GM21576 (cell line): ENCODE results near the gene NTPCR.
A peak's percentile ranks its signal among the peaks of the same experiment; 100 is the strongest.
"Not testable (repeated sequence)": the region's sequence is repeated elsewhere in the genome, so short reads cannot be mapped to it uniquely, and the experiment has no call there.

Experiments
- ATAC-seq: cut with Tn5 transposase; IDR thresholded peaks from one replicate; pipeline ENCODE4 v1.9.1; 2021; ENCODE audit warnings: mild to moderate bottlenecking, moderate library complexity; ENCODE audit not compliant: unreplicated experiment

The NTPCR gene, protein sequence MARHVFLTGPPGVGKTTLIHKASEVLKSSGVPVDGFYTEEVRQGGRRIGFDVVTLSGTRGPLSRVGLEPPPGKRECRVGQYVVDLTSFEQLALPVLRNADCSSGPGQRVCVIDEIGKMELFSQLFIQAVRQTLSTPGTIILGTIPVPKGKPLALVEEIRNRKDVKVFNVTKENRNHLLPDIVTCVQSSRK

GRCh38 chr1:232950197-232951176, at the start of gene NTPCR:
Gene NTPCR, plus strand, starts transcription at chr1:232950611. Its CDS starts 100 bp downstream, at chr1:232950711.
- peak; percentile 82 for ATAC-seq

GRCh38 chr1:232900818-232901217, 49.6 kb upstream of the NTPCR start:
- ATAC-seq: no peak

DNA sequence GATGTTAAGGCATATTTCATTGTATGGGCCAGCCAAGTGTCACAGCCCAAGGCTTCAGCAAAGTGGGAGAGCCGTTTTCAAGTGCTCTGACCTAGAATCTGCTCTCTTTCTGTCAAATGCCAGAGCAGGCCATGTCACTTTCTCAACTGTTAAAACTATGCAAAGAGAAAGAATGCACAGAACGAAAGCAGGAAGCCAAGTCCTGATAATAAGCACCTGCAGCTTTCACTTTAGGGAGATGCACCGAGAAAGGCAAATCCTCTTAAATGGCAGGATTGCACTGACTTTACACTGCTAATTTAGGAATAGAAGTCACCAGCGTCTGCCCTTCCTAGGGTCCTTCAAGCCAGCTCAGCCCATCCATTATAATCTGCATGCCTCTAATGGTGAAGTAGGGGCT, 49.2 kb upstream of the NTPCR start:
- no peak for ATAC-seq

DNA sequence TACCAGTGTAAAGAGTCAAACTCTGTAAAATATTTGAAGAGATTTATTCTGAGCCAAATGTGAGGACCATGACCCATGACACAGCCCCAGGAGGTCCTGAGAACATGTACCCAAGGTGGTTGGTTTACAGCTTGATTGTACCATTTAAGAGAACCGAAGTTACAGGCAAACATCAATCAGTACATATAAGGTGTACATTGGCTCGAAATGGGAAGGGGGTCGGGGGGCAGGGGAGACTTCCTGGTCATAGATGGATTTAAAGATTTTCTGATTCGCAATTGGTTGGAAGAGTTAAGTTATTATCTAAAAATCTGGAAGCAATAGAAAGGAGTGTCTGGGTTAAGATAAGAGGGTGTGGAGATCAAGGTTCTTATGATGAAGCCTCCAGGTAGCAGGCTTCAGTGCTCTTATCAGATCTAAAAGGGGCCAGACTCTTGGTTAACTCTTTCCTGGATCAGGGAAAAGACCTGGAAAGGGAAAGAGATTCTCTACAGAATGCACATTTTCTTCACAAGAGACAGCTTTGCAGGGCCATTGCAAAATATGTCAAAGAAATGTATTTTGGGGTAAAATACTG, 47.5 kb upstream of the NTPCR start:
- ATAC-seq: no peak

DNA sequence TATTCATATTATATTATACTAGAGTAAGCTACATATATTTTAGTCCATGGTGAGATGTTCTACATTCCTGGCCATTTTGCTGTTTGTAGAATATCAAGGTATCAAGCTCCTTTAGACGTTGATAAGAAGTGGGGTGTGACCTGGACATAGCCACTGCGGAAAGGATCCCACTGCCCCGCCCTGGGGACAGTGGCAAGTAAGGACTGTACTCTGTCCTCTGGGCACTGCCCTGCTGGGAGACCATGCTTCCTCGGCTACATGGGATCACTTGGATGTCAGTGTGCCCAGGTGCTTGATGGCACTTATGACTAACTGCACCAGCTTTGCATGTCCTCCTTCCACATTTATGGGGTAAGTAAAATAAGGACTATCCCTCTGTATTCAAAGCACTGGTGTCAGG, 46.3 kb upstream of the NTPCR start:
- peak; percentile 17 for ATAC-seq

DNA sequence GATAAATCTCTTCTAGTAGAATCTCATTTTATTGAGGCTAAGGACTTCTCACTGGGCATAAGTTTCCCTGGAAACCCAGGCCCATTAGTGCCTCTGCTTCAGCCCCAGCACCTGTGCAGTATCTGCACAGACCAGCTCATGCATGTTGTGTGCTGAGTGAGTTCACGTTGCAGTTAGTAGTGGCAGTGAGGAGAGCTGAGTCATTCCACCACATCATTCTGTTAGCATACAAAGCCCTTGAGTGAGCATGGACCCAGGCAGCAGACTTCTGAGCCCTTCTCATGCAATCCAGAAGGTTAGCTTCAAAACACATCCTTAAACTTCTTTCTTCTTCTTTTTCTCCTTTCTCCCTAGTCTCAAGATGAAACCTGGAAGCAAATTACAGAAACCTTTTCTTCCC, 45.8 kb upstream of the NTPCR start:
- ATAC-seq: peak; percentile 55

DNA sequence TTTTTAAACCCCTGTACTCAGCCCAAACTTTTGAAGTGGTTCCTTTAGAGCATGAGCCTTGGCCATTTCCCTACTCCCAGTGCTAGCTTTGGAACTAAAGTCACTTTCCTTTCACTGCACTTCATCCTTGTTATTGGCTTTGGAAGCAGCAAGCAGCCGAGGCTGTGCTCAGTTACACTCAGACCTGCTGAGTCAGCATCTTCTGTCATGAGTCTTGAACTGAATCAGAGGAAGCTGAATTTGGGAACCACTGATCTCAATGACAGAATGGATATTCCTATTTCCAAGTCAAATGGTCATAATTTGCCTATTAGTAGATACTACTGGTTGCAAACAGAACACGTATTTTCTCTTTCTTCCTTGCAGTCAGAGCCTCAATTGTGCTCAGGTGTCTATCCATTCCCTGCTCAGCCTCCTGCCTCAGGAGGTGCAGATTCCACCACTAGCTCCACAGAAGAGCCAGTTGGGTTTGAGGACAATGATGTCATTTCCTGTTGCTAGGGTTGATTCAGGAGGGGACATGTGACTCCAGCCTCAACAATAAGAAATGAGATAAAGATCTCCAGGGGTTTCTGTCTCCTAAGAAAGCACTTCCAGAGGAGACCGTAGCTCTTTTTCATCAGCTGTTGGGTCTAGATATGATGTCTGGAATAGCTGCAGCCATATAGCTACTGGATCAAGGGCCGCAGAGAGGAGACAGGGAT, 44.9 kb upstream of the NTPCR start:
- ATAC-seq: no peak

DNA sequence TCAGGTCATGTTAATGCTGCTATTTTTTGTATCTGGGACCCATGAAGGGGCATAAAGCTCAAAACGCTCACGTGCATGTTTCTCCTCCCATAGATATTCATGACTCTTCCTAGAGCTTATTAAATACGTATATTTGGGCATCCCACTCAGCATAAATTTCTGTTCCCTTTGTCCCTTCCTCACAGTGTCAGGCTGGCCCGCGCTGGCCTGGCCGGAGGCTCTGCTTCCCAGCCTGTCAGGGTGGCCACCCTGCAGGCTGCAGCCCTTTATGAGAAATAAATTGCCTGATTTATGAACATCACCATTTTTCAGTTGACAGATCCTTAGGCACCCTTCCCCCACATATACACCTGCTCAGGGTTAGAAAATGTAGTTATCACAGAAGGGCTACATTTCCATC, 44.0 kb upstream of the NTPCR start:
- ATAC-seq: no peak

GRCh38 chr1:232908831-232909230, 41.6 kb upstream of the NTPCR start:
- ATAC-seq: no peak

DNA sequence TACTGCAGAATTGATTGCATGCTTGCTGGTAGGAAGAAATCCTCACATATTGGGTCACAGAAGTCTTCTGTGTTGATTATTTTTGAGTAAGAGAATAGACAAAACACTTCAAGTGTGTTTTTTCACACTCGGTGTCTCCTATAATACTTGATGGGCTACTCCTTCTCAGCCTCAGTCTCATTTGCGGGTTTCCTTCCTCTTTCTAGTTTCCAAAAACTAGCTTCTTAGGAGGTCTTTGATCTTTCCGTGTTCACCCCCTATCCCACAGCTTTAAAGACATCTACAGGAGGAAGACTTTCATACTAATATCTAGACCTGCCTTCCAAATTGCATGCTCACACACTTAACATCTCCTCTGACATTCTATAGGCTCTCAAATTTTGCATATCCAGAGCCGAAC, 40.7 kb upstream of the NTPCR start:
- no peak for ATAC-seq

DNA sequence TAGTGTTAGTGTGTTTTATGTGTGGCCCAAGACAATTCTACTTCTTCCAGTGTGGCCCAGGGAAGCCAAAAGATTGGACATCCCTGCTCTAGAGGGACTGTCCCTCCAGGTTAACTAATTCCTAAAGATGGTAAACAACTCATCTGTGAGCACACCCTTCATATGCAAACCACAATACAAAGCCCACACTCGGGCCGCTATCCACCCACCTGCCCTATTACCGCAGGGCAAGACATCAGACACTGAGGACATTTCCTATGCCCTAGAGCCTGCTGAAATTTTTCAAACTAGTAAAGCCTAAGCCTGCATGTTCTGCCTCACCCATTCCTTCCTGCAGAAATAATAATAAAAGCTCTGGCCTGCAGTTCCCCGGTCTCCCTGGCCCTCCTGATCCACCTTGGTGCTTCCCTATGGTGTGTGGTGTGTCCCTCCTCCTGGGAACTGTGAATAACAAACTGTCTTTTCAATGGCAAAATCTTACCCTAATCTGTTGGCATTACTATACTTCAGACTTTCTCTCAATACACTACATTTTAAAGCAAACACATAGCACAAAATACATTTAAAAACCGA, 39.3 kb upstream of the NTPCR start:
- ATAC-seq: no peak

GRCh38 chr1:232912845-232913580, 37.4 kb upstream of the NTPCR start:
- ATAC-seq: no peak

- not testable (repeated sequence) for ATAC-seq
Measured at GRCh38 chr1:232914271-232914670, 36.1 kb upstream of the NTPCR start.

DNA sequence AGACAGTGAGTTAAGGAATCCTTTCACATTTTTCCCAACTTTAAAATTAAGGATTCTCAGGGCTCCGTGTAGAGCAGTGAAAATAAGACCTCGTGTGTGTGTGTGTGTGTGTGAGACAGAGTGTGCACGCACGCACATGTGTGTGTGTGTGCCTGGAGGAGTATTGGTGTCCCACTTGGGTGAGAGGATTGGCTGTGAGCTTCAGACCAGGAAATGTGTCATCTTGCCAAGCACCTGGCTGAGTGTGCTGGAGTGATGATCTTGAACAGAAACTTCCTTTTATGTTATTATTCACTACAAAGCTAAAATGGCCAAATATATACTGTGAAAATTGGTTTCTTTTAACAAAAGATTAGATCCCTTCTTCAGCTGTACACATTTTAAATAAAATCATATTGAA, 35.2 kb upstream of the NTPCR start:
- ATAC-seq: no peak

DNA sequence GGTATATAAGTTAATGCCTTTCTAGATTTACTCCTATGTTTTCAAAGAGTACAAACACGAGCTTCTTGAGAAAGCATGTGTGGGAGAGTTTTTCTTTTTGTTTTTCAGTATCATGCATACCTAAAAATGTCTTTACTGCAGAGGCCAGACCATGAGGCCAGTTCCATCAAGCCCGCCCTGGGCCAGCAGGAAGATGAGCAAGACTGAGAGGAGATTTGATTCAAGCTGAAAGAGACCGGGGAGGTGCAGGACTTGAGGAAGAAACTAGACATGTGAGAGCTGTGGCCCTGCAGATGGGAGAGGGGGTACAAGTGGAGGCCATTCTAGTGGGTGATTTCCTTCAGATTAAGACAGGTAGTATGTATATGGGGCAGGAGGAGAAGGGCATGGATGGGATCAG, 33.4 kb upstream of the NTPCR start:
- ATAC-seq: no peak

- ATAC-seq: no peak
Measured at GRCh38 chr1:232921381-232921780, 29.0 kb upstream of the NTPCR start.

DNA sequence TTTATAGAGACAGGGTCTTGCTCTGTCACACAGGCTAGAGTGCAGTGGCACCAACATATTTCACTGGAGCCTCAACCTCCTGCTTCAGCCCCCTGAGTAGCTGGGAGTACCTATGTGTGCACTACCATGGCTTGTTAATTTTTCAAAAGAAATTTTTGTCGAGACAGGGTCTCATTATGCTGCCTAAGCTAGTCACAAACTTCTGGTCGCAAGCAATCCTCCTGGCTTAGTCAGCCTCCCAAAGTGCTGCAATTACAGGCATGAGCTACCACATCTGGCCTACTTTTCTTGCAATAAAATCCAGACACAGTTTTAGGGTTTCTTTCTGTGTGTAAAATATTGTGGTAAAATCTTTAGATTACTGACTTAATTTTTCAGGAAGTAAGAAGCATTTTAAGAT, 27.9 kb upstream of the NTPCR start:
- ATAC-seq: no peak

GRCh38 chr1:232923739-232924386, 26.5 kb upstream of the NTPCR start:
- ATAC-seq: no peak

DNA sequence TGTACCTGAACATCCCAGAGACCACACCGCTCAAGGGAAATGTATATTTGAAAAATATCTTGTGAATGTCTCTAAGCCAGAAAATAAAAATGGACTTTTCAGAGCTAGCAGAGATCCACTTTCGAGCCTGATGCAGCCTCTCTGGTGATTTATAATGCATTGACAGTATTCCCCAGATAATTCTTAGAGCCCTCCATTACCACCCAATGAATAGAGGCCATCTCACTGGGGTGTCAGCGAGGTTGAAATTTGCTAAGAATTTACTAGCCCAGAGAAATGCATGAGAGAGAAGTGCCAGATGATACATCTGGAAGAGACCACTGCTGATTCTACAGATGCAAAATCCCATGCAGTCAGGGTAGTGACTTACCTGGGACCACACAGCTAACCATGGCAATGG, 25.5 kb upstream of the NTPCR start:
- no peak for ATAC-seq
